Nephron progenitor cell (in vitro differentiated cells): ENCODE results near the gene TMEM80.
"Not testable (repeated sequence)": the region's sequence is repeated elsewhere in the genome, so short reads cannot be mapped to it uniquely, and the experiment has no call there.

Source experiments
- DNase-seq: peaks from one replicate; pipeline ENCODE4 v3.0.0; 2021
- H3K27ac Mint-ChIP-seq: 2 replicates; pipeline ENCODE4 v1.8.0; 2021; ENCODE audit warnings: mild to moderate bottlenecking, moderate library complexity, mixed read lengths
- H3K27me3 Mint-ChIP-seq: 2 replicates; pipeline ENCODE4 v1.8.0; 2021; ENCODE audit warnings: mild to moderate bottlenecking, low read depth, mixed read lengths; ENCODE audit not compliant: poor library complexity
- H3K36me3 Mint-ChIP-seq: 2 replicates; pipeline ENCODE4 v1.8.0; 2021; ENCODE audit warnings: low read depth, mixed read lengths
- H3K4me1 Mint-ChIP-seq: 2 replicates; pipeline ENCODE4 v1.8.0; 2021; ENCODE audit warnings: mixed read lengths
- H3K4me3 Mint-ChIP-seq: 2 replicates; pipeline ENCODE4 v1.8.0; 2021; ENCODE audit warnings: mild to moderate bottlenecking, moderate library complexity, mixed read lengths
- H3K9me3 Mint-ChIP-seq: 2 replicates; pipeline ENCODE4 v1.8.0; 2021; ENCODE audit warnings: mild to moderate bottlenecking, moderate library complexity, mixed read lengths
- TF ChIP-seq, protein P1 (sequence below): fragments of 200-600 bp; sonication (generic); IDR thresholded peaks from 2 replicates; pipeline ENCODE4 v1.5.0; 2021; ENCODE audit warnings: antibody characterized with exemption

TMEM80 gene

DNA sequence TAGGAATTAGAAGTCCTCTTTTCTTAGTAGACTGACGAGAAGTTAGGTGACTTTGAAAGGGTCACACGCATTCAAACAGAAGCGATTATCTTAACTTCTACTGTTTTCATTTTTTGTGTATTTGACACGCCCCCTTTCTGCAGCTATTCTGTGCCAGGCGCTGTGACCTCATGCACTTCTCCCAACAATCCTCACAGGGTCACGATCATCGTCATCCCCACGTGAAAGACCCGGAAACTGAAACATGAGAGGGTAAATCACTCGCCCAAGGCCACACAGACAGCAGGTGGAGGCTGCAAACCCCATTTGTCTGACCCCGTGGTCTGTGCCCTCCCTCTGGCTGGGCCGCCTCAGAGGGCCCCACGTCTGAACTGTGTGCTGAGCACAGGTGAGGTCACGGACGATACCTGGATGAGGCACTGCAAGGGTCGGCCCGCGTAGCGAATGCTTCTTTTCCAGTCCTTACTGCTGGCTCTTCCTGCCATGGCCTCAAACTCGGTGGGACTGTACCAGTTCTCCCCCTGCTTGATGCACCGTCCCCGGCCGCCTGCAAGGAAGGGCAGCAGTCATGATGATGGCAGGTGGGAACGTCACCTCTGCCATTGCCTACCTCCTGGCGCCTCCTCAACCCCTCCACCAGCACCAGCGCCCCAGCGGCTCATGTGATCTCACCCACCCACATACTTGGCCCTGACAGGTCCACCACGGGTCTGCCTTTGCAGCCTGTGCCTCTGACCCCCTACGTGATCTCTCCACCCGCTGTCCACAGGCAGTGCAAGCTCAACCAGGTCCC lies 9.0 kb upstream of the TMEM80 start:
- H3K36me3 Mint-ChIP-seq, result peaks cover 55% of the 10 kb centered on the region
- peak overlapping the region; percentile 45 for H3K27ac Mint-ChIP-seq
- no peak for DNase-seq

DNA sequence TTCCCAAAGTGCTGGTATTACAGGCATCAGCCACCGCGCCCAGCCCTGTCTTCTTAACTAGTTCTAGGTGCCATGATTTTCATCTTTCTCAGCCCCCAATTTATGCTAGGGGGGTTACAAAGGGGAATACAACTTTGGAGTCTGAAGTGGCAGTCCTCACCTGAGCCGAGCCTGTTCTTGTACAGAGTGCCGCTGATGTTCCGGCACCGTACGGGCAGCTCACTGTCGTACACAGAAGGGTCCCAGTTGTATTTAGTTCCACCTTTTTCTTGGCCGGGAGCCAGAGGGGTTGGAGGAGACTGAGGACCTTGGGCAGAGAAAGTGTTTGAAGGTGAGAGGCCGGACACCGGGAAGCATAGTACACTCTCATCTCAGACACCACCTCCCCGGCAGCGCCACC lies 7.9 kb upstream of the TMEM80 start:
- no peak for DNase-seq
- Mint-ChIP-seq H3K27me3 (no peaks in the 10 kb centered on the region), H3K9me3 (no peaks in the 10 kb centered on the region), H3K27ac (no peak overlapping the region), H3K4me1 (peaks cover 33% of the 10 kb centered on the region), H3K36me3 (peaks cover 44% of the 10 kb centered on the region), H3K4me3 (no peak overlapping the region)
- TF ChIP-seq, protein P1, sequence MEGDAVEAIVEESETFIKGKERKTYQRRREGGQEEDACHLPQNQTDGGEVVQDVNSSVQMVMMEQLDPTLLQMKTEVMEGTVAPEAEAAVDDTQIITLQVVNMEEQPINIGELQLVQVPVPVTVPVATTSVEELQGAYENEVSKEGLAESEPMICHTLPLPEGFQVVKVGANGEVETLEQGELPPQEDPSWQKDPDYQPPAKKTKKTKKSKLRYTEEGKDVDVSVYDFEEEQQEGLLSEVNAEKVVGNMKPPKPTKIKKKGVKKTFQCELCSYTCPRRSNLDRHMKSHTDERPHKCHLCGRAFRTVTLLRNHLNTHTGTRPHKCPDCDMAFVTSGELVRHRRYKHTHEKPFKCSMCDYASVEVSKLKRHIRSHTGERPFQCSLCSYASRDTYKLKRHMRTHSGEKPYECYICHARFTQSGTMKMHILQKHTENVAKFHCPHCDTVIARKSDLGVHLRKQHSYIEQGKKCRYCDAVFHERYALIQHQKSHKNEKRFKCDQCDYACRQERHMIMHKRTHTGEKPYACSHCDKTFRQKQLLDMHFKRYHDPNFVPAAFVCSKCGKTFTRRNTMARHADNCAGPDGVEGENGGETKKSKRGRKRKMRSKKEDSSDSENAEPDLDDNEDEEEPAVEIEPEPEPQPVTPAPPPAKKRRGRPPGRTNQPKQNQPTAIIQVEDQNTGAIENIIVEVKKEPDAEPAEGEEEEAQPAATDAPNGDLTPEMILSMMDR, result no peak

More for the DNA sequence above, 9.0 kb upstream of the TMEM80 start:
- Mint-ChIP-seq H3K27me3 (no peaks in the 10 kb centered on the region), H3K4me3 (no peak overlapping the region), H3K4me1 (peaks cover 26% of the 10 kb centered on the region), H3K9me3 (no peaks in the 10 kb centered on the region)
- TF ChIP-seq, protein P1, result no peak

DNA sequence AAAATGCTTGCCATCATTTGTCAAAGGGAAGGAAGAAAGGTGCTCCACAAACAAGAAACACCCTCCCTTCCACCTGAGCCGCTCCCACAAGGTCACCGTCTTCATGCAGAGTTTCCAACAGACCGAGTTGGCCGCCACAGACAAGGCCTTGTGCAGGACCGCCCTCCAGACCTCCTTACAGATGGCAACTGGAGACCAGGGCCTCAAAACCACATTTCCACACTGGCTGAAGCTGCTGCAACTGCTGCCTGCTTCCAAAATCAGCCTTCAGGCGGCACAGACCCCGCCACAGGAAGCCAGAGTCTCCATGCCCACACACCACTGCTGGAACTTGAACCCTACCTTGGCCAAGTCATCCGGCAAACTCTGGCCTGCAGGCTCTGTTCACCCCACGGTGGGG lies 6.9 kb upstream of the TMEM80 start:
- Mint-ChIP-seq H3K9me3 (no peaks in the 10 kb centered on the region), H3K4me3 (no peak overlapping the region), H3K4me1 (peaks cover 33% of the 10 kb centered on the region), H3K36me3 (peaks cover 35% of the 10 kb centered on the region), H3K27ac (no peak overlapping the region), H3K27me3 (no peaks in the 10 kb centered on the region)
- no peak for DNase-seq
- TF ChIP-seq, protein P1, result no peak

GRCh38 chr11:689625-690024 lies 6.0 kb upstream of the TMEM80 start:
- no peaks in the 10 kb centered on the region for H3K9me3 Mint-ChIP-seq
- H3K27me3 Mint-ChIP-seq, result no peaks in the 10 kb centered on the region
- no peak for DNase-seq
- TF ChIP-seq, protein P1, result no peak
- H3K4me1 Mint-ChIP-seq, result peaks cover 33% of the 10 kb centered on the region
- H3K36me3 Mint-ChIP-seq, result peaks cover 26% of the 10 kb centered on the region
- H3K27ac Mint-ChIP-seq, result no peak overlapping the region
- no peak overlapping the region for H3K4me3 Mint-ChIP-seq

- peaks cover 24% of the 10 kb centered on the region for H3K36me3 Mint-ChIP-seq
- H3K9me3 Mint-ChIP-seq, H3K27me3 Mint-ChIP-seq, DNase-seq, H3K4me3 Mint-ChIP-seq: not testable (repeated sequence)
- H3K4me1 Mint-ChIP-seq, result peaks cover 33% of the 10 kb centered on the region
- peak overlapping the region; percentile 62 for H3K27ac Mint-ChIP-seq
Observed at GRCh38 chr11:690244-690643, 5.4 kb upstream of the TMEM80 start.

DNA sequence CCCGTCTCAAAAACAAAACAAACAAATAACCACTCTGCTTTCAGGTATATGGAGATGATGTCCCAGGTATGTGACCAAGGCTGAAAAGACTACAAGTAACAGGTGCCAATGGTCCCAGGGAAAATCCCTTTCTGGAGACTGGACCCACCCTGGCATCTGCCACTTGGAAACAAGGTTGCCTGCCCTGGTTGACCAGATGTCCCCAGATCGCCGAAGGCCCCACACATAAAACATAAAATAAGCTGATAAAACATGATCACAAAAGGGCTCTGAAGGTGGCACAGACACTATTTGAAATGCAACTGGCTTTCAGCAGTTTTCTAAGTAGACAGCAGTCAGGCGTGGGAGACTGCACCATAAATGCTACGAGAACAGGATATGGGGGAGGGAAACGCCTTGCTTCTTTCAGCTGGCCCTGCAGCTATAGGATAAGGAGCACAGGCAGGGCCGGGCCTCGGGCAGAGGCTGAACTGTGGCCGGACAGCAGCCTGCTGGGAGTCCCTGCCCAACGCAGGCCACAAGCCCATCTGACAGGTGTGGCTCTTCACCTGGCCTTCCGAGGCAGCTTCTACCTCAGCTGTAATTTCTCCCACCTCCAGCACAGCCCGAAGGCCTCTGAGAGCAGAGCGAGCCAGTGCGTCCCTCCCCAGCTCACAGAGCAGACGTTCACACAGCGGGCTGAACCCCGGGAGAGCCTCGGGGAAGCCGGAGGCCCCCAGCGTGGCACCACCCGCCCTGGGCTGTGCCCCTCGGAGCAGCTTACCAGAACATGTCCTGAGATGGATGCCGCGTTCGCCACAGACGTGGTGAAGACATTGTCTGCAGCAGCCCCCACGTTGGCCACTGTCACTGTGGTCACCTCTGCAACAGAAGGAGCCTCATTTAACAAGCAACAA lies 4.6 kb upstream of the TMEM80 start:
- Mint-ChIP-seq H3K27me3 (no peaks in the 10 kb centered on the region), H3K4me1 (peaks cover 33% of the 10 kb centered on the region), H3K27ac (peak overlapping the region; percentile 62), H3K9me3 (no peaks in the 10 kb centered on the region), H3K4me3 (no peak overlapping the region), H3K36me3 (peaks cover 24% of the 10 kb centered on the region)
- TF ChIP-seq, protein P1, result no peak
- no peak for DNase-seq
